GM11168 (cell line): ENCODE data around the gene FGF12.

Experiments
- in situ Hi-C: fragments of 300-500 bp; cut with MboI; formaldehyde crosslinking; loops from one replicate; pipeline ENCODE4 v1.12.0; 2022; ENCODE audit warnings: low sequenced_read_pairs; ENCODE audit not compliant: unreplicated experiment

The FGF12 gene

DNA sequence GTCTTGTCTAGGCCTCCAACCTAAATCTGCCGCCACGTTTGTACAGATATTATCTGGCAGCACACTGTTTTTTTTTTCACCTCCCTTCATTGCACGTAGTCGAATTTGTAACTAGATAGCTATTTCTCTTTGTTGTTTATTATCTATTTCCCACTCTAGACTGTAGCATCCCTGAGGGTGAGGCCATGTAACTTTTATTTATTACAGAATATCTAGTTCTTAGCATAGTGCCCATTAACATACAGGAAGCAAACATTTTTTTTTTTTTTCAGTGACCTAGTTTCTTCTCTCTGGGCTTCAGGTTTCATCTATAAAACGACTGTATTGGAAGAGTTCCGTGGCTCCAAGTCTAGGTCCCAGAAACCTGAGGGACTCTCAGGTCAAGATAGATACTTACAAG is 354.3 kb downstream of the FGF12 start:
- in situ Hi-C loops, result no loop called here

DNA sequence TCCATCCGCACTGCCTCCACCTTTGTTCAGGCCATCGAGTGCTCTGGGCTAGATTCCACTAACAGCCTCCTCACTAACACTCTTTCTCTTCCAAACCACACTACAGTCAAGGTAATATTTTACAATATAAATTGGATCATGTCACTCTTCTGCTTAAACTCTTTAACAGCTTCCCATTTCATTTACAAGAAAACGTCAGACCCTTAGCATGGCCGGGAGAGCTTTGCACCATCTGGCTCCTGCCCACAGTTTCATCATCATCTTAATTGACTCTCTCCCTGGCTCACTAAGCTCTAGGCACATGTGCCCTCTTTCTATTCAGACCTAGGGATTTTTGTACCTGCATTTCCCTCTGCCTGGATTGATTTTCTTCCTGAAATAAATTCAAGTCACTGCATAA is 354.7 kb downstream of the FGF12 start:
- in situ Hi-C loops, result no loop called here

DNA sequence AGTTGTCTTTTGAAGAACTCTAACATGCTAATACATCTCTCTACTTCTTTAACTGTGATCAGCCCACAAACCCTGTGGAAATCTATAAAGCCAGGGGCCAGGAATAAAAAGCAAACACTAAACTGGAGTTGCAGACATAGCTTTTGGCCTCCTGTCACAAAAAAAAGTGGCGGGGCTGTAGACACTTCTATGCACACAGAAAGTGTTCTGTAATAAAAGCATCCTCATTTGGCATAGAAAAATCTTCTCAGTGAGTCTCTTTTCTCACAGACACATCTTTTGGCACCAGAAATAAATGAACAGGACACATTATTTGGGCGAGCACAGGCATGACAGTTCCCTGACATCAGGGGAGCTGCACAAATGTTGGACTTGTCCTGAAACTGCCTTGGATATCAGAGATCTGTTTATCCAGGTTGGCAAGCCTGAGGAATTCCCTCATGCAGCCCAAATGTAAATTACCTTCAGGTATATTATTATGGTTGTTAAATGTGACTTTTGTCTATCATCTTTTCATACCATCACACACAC is 355.4 kb downstream of the FGF12 start:
- in situ Hi-C loops, result no loop called here

DNA sequence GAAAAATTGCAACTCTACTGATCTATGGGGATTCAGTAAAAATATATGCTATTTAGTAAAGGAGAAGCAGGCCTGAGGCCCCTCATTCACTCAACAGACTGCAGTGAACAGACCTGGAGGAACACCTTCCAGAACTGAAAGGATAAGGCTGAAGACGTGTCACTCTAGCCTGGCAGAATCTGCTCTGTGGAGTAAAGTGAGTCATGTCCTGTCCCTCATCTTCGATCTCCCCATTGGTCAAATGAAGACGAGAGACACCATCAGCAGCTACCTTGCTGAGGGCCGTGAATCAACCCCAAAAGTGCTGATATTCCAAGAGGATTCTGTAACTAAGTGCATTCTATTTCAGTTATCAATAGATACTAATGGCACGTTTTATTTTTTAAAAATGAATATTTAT is 359.7 kb downstream of the FGF12 start:
- in situ Hi-C loops, result no loop called here

DNA sequence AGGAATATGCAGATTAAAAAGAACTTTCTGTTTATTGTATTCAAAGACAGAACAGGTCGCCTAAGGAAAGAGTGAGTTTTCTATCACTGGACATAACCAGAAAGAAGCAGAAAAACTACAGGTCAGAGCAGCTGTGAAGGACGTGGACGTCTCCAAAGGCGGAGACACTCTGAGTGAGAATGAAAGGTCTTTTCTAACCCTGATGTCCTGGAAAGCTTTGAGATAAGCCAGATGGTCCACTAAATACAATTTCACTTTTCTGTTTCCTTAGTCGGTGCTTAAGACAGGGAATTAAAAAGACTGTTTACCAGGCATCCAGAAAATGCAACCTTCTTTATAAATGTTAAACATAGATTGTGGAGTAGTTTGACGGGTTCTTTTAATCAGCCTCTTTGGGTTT is 360.4 kb downstream of the FGF12 start:
- in situ Hi-C loops, result no loop called here

DNA sequence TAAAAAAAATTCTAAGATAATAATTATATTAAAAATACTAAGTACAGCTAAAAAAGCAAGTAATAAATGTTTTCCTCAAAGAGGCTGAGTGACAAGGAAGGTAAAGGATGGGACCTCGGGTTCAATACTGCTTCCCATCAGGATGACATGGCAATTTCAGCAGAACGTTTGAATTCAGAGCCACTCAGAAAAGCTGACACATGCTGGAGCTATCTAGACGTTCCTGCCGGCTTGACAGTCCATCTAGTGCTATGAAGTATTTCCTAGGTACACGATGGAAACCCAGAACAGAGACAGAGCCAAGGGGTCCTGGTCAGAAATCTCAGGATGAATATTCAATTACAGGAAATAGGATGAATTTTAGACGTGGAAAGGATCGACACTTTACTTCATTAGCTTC is 361.8 kb downstream of the FGF12 start:
- in situ Hi-C loops, result no loop called here

DNA sequence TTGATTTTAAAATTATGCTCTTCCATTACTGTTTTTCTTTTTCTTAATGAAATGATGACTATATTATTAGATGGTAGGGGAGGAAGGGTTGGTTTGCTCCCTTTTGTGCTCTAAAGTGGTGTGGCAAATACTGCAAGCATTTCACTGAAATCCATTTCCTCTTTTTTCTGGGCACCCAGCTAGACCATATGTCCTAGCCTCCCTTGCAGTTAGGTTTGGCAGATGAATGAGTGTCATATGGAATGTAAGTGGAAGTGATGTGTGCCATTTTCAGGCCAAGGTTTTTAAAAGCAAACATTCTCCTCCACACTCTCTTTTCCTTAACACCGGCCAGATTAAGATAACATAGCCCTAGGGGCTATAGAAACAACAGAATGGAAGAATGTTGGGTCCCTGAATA is 363.0 kb downstream of the FGF12 start:
- in situ Hi-C loops, result no loop called here

DNA sequence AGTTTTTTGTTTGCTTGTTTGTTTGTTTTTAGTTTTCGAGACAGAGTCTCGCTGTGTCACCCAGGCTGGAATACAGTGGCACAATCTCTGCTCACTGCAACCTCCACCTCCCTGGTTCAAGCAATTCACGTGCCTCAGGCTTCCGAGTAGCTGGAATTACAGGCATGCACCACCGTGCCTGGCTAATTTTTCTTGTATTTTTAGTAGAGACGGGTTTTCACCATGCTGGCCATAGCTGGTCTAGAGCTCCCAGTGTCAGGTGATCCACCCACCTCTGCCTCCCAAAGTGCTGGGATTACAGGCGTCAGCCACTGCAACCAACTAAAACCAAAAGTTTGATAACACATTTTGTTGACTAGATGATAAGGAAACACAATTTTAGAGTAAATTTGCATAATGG is 372.7 kb downstream of the FGF12 start:
- in situ Hi-C loops, result no loop called here

DNA sequence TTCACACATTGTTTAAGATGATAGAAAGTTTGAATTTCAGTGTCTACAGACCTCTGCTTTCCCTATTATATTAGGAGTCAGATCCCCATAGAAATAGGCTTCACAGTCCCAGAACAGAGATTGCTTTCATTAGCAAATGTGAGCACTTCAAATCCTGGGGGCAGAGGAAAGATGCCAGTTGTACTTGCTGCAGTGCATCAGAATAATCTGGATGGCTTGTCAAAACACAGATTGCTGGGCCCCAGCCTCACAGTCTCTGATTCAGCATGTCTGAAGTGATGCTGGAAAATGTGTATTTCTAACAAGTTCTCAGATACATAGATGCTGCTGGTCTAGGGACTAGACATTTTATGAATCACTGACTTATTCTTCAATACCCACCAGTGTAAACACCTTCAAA is 375.2 kb downstream of the FGF12 start:
- in situ Hi-C loops, result no loop called here

DNA sequence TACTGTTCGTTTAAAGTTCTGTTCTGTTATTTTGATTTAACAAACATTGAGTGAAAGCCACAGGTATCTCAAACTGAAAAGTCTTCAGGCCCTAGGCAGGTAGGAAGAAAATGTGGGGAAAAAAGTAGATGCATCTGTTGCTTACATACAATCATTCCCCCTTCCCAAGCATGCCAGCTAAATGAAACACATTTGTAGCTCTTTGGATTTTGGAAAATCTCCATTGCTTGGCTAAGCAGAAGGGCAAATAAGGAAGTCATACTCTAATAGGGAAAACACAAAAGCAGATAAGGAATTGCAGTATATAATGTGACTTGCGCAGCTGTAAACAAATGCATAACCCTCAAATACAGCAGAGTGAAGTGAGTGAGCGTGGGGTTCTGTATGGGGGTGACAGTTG is 375.9 kb downstream of the FGF12 start:
- in situ Hi-C loops, result no loop called here

DNA sequence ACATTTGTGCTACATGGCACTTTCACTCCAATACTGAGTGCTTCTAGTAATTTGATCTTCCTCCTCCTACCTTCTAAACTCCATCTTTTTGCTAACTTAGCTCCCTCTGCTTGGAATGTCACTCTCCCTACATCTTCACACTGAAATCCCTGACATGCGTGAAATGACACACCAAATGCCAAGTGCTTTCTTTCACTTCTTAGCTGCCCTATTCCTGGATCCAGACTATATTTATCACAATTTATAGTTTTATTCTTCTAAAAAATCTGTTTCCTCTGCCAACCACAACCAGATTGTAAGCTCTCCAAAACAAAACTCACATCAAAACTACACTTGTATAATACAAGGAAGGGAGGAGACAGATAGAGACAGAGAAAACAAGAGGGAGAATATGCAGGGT is 387.3 kb downstream of the FGF12 start:
- in situ Hi-C loops, result no loop called here

DNA sequence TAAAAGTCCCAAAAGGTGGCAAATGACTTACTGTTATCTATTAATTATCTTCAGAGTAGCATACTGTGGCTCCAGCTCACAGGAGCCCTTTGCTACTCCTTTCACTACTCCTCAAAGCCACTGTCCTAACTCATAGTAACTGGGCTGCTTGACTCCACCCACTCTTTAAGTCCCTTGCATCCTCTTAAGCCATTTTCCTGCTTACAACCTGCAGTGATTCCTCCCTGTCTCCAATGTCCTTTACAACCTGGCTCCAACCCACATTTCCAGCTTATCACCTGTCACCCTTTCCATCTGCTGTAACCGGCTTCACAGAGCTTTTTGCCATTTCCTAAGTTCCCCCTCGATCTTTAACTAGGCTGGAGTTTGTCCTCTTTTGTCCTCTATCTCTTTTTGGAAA is 388.1 kb downstream of the FGF12 start:
- in situ Hi-C loops, result no loop called here

DNA sequence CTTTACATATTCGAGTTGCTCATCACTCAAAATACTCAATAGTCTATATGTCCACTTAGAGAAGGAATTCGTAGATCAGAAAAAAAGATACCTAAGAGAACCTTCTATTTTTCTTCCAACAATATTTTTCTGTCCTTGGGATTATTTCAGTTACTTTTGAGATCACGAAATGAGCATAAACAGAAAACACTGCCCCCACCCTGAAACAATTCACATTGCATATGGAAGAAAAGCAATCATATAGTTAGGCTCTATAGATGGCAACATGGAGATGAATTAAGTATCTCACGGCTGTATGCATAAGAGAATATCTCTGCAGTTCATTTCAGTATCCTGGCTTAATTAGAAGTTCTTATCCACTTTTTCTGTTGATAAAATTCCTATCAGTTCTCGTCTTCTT is 391.1 kb downstream of the FGF12 start:
- in situ Hi-C loops, result no loop called here

DNA sequence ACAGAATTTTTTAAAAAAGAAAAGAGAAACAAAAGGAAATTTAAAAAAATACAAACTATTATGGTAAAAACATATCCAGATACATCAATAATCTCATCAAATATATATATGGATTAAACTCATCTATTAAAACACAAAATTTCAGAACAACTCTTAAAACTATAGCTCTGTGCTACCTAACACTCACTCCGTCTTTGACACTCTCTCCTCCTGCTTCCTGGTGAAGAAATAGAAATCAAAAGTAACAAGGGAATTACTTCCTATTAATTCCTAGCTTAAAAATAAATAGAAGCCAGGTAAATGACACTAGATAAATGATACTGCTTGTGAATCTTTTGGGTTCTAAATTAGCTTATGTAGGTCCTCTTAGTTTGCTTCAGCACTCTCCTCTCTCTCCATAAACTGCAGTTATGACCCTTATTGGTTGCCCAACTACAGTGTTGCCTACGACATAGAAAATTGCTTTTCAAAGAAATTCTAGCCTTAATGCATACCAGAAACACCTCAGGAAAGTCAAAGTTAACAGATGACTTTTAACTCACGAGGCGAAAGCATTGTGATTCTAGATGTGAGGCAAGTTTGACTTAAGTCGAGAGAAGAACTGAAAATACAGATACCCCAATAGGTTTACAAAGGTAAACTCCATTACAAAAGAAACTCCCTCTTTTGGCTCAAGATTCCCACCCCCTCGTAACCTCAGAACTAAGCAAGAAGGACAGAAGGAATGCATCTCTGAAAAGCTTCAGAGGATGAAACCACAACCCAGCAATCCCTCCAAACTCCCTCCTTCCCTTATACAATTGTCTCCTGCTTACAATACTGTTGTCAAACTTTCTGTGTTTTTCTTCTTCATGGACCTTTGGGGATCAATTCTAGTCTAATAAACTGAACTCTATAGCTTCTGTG is 394.7 kb downstream of the FGF12 start:
- in situ Hi-C loops, result no loop called here

DNA sequence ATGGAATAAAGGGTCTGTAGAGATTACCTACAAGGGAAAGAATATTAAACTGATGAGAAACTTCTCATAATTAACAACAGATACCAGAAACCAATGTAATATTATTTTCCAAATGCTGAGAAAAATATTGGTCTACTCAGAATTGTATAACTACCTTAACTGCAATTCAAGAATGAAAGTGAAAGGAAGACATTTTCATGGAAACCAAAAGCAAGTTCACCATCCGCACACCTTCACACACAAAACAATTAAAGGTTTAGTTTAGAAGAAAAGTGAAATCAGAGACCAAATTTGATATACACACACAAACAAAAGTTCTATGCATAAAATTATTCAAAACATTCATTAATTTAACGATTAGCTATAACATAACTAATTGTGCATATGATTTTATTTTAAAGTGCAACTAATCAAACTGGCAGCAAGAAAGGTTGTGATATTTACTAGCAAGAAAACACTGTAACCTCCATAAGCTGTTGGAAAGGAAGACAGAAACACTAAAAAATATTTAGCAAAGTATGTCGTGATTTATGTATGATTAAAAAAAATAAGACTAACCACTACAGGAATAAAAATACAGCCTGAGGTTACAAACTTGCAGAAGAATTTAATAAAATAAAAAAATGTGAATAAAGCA is 395.5 kb downstream of the FGF12 start:
- in situ Hi-C loops, result no loop called here

DNA sequence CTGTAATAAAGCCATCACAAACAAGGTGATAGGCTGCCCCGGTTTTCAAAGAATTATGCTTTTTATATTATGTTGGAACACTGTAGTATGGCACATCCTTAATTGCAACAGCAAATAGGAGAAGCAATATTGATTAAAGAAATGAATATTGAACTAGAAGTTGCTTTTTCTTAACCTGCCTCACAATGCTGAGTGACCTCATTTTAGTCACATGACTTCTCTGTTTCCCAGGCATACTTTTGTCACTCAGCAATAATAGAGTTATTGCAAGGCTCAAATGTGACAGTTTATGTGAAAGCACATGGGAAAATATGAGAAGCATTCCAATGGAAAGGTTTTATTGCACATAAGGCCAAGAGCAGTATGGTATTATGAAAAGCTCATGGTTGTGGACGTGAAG is 400.7 kb downstream of the FGF12 start:
- in situ Hi-C loops, result no loop called here

DNA sequence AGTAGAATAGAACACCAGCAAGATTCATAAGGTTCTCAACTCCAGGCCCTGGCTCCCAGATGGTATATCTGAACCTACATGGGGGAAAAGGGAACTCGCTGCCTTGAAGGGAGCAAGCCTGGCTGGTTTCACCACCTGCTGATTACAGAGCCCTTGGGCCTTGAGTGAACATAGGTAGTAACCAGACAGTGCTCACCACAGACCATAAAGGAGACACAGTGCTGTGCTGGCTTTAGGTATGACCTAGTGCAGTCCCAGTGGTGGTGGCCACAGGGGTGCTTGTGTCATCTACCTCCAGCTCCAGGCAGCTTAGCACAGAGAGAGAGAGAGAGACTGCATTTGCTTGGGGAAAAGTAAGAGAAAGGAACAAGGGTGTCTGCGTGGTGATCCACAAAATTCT is 409.8 kb downstream of the FGF12 start:
- in situ Hi-C loops, result no loop called here

DNA sequence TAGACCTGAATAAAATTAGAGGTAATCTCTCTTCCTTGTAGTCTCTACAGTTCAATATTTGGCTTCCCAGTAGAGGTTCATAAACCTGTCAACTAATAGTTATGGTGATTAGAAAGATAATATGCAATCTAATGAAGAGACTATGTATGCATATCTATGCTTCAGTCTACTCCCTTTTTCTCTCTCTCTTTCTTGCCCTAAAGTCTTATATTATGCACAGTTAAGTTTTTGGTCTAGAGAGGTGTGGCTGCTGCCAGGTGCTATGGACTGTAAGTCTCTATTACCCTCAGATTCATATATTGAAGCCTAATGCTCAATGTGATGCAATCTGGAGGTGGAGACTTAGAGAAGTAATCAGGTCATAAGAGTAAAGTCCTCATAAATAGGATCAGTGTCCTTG is 413.7 kb downstream of the FGF12 start:
- in situ Hi-C loops, result no loop called here

DNA sequence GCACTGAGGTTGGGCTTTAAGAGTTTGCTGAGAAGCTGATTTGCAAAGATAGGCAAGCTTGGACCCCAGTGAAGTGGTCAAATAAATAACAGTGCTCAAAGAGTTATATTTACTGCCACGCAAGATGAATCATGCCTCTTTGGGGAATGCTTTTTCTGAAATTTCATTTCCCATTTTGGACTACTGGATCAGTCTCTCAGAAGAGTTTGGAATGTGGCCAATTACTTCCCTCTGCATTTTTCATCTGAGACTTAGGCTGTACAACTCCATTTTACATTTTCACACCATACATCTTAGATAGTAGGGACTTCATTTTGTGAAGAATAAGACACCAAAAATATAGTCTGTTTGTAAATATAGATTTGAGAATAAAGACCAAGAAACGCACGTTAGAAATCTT is 419.7 kb downstream of the FGF12 start:
- in situ Hi-C loops, result no loop called here

DNA sequence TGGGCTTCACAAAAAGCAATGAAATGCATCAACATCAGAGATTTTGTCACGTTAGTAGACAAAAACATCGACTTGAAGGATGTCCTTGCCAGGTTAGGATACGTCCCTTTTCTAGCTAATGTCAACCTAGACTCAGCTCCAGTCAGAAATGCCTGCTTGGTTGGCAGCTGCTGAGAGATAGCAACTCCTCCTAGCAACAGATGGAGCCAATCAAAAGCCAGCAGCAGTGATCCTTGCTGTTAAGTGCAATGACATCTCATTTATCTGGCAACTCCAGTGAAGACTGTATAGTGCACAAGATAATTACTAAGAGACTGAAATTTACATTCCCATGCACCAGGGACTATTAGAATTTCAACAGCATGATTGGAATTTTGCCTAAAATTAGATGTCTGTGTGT is 424.1 kb downstream of the FGF12 start:
- in situ Hi-C loops, result no loop called here

DNA sequence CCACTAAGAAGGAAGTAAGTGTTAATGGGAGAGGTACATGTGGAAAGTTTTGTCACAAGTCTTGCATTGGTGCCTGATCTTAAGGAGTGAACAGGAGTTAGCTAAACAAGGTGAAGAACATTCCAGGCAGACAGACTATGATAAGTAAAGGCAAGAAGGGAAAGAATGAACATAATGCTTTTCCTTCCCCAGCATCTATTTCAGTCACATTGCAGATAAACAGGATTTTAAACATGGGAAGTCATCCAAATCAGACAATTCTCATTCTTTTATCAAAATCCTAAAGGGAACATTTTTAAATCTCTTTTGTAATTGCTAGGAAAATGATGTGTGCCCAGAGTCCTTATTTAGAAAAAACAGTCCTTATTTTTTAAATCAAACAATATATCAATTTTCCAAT is 424.6 kb downstream of the FGF12 start:
- in situ Hi-C loops, result no loop called here

DNA sequence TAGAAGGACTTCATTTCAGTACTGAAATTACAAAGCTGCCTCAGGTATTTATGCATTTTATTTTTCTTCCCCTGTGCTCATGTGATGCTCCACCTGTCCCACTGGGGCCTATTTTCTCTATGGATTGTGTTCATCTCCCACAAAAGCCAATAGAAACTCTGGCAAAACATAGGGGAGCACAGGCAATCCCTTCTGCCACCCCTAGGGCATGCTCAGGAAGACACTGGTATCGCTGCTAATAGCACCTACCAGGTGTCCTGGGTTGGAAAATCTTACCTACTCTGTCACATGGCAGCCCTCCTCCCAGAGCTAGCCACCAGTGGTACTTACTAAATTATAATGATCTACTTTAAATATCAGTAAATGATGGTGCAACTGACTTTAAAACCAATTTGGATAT is 427.4 kb downstream of the FGF12 start:
- in situ Hi-C loops, result no loop called here
